Stimulated activated CD4-positive, alpha-beta T cell treated with anti-CD3 and anti-CD28 coated beads, Interleukin-12 subunit alpha, Interleukin-12 subunit beta, amount 100 ng/mL, for 48 hours (primary cell): ENCODE results near the gene UBE4B.
A peak's percentile ranks its signal among the peaks of the same experiment; 100 is the strongest.

Experiments used
- DNase-seq, 3 donors: peaks; one replicate each; pipeline ENCODE4 v3.0.0-alpha.2; 2020; ENCODE audit warnings: low read depth in 2 of 3, low spot score in 1 of 3

UBE4B gene

DNA sequence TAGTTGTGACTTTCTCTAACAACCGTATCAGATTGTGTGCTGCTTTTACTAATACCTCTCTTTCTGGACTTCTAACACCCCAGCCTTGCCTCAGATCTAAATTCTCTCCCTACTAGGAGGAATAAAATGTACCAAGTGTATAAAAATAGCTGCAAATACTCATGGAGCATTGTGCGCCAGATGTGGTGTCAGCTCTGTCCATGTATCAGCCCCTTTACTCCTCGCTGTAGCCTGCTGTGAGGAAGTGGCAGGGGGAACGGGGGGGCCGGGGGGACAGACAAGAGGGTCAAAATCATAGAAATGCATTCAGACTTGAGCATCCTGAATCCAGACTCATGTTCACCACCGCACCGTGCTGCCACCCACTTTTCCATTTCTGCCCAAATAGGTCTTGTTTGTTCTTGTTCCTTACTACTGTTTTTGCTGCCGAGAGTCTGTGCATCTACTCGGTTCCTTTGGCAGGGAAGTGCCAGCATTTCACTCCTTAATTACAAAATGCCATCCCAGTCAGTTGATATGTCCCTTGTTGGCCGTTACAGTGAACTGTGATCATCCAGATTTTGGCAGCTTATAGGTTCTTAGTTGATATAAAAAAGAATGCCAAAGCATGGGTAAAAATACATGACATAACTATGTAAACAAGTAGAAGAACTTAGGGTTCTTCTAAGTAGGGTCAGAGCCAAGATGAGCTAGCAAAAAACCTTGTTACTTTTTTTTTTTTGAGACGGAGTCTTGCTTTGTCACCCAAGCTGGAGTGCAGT lies 76.4 kb downstream of the UBE4B start:
- DNase-seq = no peak

- no peak for DNase-seq
These were observed 80.7 kb downstream of the UBE4B start for GRCh38 chr1:10113501-10113900.

- no peak for DNase-seq
These were observed 82.0 kb downstream of the UBE4B start for GRCh38 chr1:10114746-10115145.

DNA sequence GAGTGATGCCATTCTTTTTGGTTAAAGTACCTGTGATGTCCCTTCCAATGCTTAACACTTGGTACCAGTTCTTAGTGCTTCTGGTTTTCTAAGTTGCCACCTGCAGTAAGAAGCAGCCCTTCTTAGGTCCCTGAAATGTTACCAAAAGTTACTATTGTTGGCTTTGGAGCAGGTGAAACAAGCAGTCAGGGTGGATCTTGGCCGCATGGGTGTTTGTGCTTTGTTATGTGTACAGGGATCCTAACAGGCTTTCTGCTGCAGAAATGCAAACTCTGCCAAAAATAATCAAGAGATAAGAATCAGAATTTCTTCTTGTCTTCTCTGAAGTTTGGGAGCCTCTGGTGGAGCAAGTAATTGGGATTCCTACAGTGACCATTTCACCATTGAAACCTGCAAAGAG lies 84.4 kb downstream of the UBE4B start:
- DNase-seq = no peak

DNA sequence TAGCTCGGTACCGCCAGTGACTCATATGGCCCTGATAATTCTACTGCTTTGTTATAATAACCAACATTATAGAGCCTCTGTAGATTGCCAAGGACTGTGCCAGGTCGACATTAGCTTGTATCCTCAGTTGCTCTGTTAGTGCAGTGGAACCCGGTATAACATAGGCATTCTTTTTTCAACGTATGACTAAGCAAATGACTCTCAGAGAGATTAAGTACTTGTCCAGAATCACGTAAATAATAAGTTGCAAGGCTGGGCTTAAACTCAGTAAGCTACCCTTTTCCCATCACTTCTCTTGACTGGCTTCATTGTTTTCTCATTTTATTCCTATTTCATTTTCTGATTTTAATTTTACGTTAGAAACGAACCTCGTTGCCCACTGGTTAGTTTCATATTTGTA lies 85.1 kb downstream of the UBE4B start:
- DNase-seq = no peak

- no peak for DNase-seq
These were observed 88.9 kb downstream of the UBE4B start for GRCh38 chr1:10121688-10122087.

GRCh38 chr1:10122926-10123325 lies 90.2 kb downstream of the UBE4B start:
- no peak for DNase-seq

DNA sequence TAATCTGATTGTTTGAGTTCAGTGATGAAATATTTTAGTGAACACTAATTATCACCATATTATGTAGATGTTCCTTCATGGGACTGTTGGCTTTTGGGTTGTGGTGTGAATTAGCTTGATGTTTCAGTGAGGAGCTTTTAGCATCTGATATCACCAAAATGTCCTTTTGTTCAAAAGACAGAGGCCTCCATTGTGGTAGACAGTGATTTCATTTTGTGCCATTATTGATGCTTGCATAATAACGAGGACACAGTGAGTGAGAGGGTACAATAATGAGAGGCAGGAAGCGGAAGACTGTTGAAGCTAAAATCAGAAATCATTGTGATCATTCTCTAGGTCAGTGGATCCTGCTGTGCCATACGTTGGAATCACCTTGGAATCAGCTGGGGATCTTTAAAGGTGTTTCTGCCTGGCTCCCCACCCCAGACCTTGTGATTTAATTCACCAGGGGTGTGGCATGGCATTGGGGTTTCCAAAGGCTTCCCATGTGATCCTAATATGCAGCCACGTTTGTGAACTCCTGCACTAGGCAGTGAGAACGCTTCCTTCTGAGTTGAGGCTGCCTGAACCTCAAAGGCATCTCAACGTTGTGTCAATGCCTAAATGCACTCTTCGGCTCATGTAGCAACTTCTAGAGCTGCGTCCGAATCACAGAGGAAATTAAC lies 95.5 kb downstream of the UBE4B start:
- DNase-seq = no peak

- no peak for DNase-seq
These were observed 99.6 kb downstream of the UBE4B start for GRCh38 chr1:10132316-10132715.

DNA sequence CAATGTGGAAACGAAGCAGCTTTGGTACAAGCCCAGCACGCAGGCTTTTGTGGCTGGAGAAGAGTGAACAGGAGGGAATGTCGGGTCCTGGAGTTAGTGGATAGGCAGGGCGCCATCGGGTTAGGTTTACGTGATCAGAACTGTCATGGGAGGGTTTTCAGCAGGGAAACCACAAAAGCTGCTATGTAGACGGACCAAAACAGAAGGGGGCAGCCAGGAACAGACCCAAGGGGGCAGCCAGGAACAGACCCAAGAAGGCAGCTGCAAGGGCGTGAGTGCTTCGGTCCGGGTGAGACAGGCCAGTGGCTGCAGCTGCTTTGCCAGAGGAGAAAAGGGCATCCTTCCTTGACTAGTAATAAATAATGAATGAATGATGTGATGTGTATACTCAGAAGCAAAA lies 100.1 kb downstream of the UBE4B start:
- DNase-seq = no peak

- no peak for DNase-seq
These were observed 108.2 kb downstream of the UBE4B start for GRCh38 chr1:10140981-10141380.

GRCh38 chr1:10143961-10144485 lies 111.3 kb downstream of the UBE4B start:
- DNase-seq = no peak

DNA sequence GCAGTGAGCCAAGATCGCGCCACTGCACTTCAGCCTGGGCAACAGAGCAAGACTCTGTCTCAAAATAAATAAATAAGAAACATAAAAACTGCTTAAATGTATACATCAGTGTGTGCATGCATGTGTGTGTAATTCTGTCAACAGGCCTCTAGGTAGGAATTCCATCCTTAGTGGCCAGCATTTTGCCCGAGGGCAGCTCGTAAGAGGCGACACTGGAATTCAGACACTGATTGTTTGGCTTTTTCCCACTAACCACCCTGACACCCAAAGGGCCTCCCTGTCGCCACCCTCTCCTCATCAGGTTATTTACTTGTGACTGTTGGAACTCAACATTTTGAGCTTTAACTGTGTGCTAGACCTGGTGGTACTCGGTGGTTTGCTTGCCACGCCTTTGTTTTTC lies 113.6 kb downstream of the UBE4B start:
- DNase-seq = no peak

GRCh38 chr1:10149231-10149630 lies 116.5 kb downstream of the UBE4B start:
- no peak for DNase-seq

DNA sequence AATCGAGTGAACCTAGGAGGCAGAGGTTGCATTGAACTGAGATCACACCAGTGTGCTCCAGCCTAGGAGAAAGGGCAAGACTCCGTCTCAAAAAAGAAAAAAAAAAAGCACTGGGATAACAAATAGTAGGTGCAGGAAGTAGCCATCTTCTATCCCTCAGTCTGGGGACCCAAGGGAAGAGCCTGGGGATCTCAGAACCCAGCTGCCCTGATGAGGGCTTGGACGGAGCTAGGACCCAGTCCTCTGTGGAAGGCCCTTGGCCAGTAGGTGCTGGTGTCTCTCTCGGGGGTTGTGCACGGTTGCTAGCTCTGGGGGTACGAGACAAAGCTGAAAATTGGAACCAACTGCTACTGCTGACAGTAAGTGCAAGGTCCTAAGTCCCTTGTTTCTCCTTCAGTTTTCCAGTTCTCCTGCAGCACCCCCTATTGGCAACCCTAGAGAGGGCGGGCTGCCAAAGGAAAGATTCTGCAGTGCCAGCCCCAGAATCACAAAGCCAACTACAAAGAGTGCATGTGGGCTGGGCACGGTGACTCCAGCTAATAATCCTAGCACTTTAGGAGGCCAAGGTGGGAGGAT lies 120.0 kb downstream of the UBE4B start:
- peak; percentile 23 to 37 (median 26) for DNase-seq

- no peak for DNase-seq
These were observed 122.4 kb downstream of the UBE4B start for GRCh38 chr1:10155087-10155712.

DNA sequence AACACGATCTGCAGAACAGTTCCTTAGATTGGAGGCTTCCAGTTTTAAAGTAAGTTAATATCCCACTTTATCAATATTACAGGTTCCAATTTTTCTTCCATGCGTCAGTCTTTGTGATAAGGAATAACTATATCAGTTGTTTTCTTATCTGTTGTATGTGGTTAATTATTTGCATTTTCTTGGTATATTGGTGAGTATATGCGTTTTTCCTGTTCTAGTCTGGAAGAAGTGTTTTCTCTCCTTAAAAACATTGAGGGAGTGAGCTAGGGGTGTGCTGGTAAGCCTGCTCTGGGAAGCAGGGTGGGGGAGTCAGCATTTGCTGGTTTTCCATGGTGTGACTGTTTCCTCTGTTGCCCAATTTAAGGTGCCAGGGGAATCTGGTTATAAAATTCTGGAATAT lies 127.4 kb downstream of the UBE4B start:
- DNase-seq = no peak

GRCh38 chr1:10160907-10161490 lies 128.2 kb downstream of the UBE4B start:
- no peak for DNase-seq

- DNase-seq = no peak
These were observed 129.0 kb downstream of the UBE4B start for GRCh38 chr1:10161541-10162290.

- no peak for DNase-seq
These were observed 136.3 kb downstream of the UBE4B start for GRCh38 chr1:10168912-10169514.
